ENCODE results near the gene METTL13.
A peak's percentile ranks its signal among the peaks of the same experiment; 100 is the strongest.
"Not testable (repeated sequence)": the region's sequence is repeated elsewhere in the genome, so short reads cannot be mapped to it uniquely, and the experiment has no call there.

METTL13 gene

DNA sequence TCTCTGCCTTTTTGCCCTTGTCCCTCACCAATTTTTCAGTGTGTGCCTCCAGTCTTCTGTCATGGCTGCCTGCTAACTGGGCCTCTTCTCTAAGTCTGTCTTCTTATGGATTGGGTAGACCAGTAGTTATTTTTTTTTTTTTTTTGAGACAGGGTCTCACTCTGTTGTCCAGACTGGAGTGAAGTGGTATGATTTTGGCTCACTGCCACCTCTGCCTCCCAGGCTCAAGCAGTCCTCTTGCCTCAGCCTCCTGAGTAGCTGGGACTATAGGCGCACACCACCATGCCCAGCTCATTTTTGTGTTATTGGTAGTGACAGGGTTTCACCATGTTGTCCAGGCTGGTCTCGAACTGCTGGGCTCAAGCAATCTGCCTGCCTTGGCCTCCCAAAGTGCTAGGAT lies 18.2 kb downstream of the METTL13 start:
- H3K27ac ChIP-seq (ENCODE audit: low read depth, low read length): not testable (repeated sequence)
- Histone ChIP-seq H3K4me1 (ENCODE audit: control insufficient read depth in 5 of 5, insufficient read depth in 5 of 5, low read length in 5 of 5) (peaks cover 5 to 46% (median 34%) of the 10 kb centered on the region in 5 donors), H3K36me3 (ENCODE audit: control insufficient read depth in 5 of 5, insufficient read depth in 5 of 5, low read length in 5 of 5) (peaks cover 7 to 36% (median 31%) of the 10 kb centered on the region in 5 donors)

GRCh38 chr1:171800342-171800741 lies 18.9 kb downstream of the METTL13 start:
- no peak overlapping the region for H3K27ac ChIP-seq (ENCODE audit: low read depth, low read length)

More for the DNA sequence above, 18.2 kb downstream of the METTL13 start:
- H3K4me3 ChIP-seq (ENCODE audit: low read depth in 1 of 5, low read length in 5 of 5); H3K9me3 ChIP-seq (ENCODE audit: control insufficient read depth in 5 of 5, low read length in 5 of 5); H3K27me3 ChIP-seq (ENCODE audit: control insufficient read depth in 5 of 5, insufficient read depth in 4 of 5, low read length in 5 of 5); H3K9ac ChIP-seq (ENCODE audit: low read length in 5 of 5): not testable (repeated sequence)

GRCh38 chr1:171800851-171801250 lies 19.4 kb downstream of the METTL13 start:
- Histone ChIP-seq H3K9ac (ENCODE audit: low read length in 5 of 5) (no peak overlapping the region), H3K27ac (ENCODE audit: low read depth, low read length) (no peak overlapping the region), H3K4me1 (ENCODE audit: control insufficient read depth in 5 of 5, insufficient read depth in 5 of 5, low read length in 5 of 5) (peaks cover 5 to 57% (median 35%) of the 10 kb centered on the region in 5 donors), H3K4me3 (ENCODE audit: low read depth in 1 of 5, low read length in 5 of 5) (no peak overlapping the region), H3K9me3 (ENCODE audit: control insufficient read depth in 5 of 5, low read length in 5 of 5) (no peaks in the 10 kb centered on the region), H3K36me3 (ENCODE audit: control insufficient read depth in 5 of 5, insufficient read depth in 5 of 5, low read length in 5 of 5) (peaks cover 0 to 25% (median 19%) of the 10 kb centered on the region in 5 donors), H3K27me3 (ENCODE audit: control insufficient read depth in 5 of 5, insufficient read depth in 4 of 5, low read length in 5 of 5) (no peaks in the 10 kb centered on the region)

More at GRCh38 chr1:171800342-171800741, 18.9 kb downstream of the METTL13 start:
- H3K4me3 ChIP-seq (ENCODE audit: low read depth in 1 of 5, low read length in 5 of 5): no peak overlapping the region
- H3K4me1 ChIP-seq (ENCODE audit: control insufficient read depth in 5 of 5, insufficient read depth in 5 of 5, low read length in 5 of 5): peaks cover 5 to 52% (median 35%) of the 10 kb centered on the region in 5 donors
- no peak overlapping the region for H3K9ac ChIP-seq (ENCODE audit: low read length in 5 of 5)
- peaks cover 3 to 29% (median 24%) of the 10 kb centered on the region in 5 donors for H3K36me3 ChIP-seq (ENCODE audit: control insufficient read depth in 5 of 5, insufficient read depth in 5 of 5, low read length in 5 of 5)
- no peaks in the 10 kb centered on the region for H3K9me3 ChIP-seq (ENCODE audit: control insufficient read depth in 5 of 5, low read length in 5 of 5)
- H3K27me3 ChIP-seq (ENCODE audit: control insufficient read depth in 5 of 5, insufficient read depth in 4 of 5, low read length in 5 of 5): no peaks in the 10 kb centered on the region

GRCh38 chr1:171801487-171801891 lies 20.0 kb downstream of the METTL13 start:
- Histone ChIP-seq H3K27ac (ENCODE audit: low read depth, low read length) (no peak overlapping the region), H3K9me3 (ENCODE audit: control insufficient read depth in 5 of 5, low read length in 5 of 5) (no peaks in the 10 kb centered on the region), H3K4me3 (ENCODE audit: low read depth in 1 of 5, low read length in 5 of 5) (no peak overlapping the region), H3K27me3 (ENCODE audit: control insufficient read depth in 5 of 5, insufficient read depth in 4 of 5, low read length in 5 of 5) (no peaks in the 10 kb centered on the region), H3K9ac (ENCODE audit: low read length in 5 of 5) (no peak overlapping the region), H3K36me3 (ENCODE audit: control insufficient read depth in 5 of 5, insufficient read depth in 5 of 5, low read length in 5 of 5) (peaks cover 0 to 20% (median 13%) of the 10 kb centered on the region in 5 donors), H3K4me1 (ENCODE audit: control insufficient read depth in 5 of 5, insufficient read depth in 5 of 5, low read length in 5 of 5) (peaks cover 5 to 61% (median 35%) of the 10 kb centered on the region in 5 donors)

- no peak overlapping the region for H3K27ac ChIP-seq (ENCODE audit: low read depth, low read length)
- H3K27me3 ChIP-seq (ENCODE audit: control insufficient read depth in 5 of 5, insufficient read depth in 4 of 5, low read length in 5 of 5): no peaks in the 10 kb centered on the region
- H3K4me3 ChIP-seq (ENCODE audit: low read depth in 1 of 5, low read length in 5 of 5): no peak overlapping the region
- H3K36me3 ChIP-seq (ENCODE audit: control insufficient read depth in 5 of 5, insufficient read depth in 5 of 5, low read length in 5 of 5): peaks cover 0 to 12% (median 6%) of the 10 kb centered on the region in 5 donors
- peaks cover 5 to 61% (median 35%) of the 10 kb centered on the region in 5 donors for H3K4me1 ChIP-seq (ENCODE audit: control insufficient read depth in 5 of 5, insufficient read depth in 5 of 5, low read length in 5 of 5)
- no peaks in the 10 kb centered on the region for H3K9me3 ChIP-seq (ENCODE audit: control insufficient read depth in 5 of 5, low read length in 5 of 5)
- H3K9ac ChIP-seq (ENCODE audit: low read length in 5 of 5): no peak overlapping the region
Measured at GRCh38 chr1:171802207-171802606, 20.7 kb downstream of the METTL13 start.

DNA sequence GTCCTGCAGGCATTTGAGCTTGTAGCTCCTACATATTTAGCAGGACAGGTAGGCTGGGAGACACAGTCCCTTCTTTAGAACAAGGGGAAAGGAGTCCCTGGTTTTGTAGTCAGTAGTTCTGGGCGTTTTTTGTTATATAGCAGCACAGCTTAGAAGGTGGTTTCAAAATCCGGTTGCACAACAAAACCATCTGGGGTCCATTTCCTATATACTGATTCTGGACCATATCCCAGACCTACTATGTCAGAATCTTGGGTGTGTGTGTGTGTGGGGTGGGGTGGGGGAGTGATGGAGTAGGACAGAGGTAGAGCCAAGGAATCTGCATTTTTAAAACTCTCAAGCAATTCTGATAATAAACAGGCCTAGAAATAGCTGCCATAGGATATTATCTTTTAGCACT lies 21.6 kb downstream of the METTL13 start:
- peaks cover 5 to 61% (median 35%) of the 10 kb centered on the region in 5 donors for H3K4me1 ChIP-seq (ENCODE audit: control insufficient read depth in 5 of 5, insufficient read depth in 5 of 5, low read length in 5 of 5)
- no peak overlapping the region for H3K4me3 ChIP-seq (ENCODE audit: low read depth in 1 of 5, low read length in 5 of 5)
- peaks cover 0 to 4% (median 2%) of the 10 kb centered on the region in 5 donors for H3K36me3 ChIP-seq (ENCODE audit: control insufficient read depth in 5 of 5, insufficient read depth in 5 of 5, low read length in 5 of 5)
- H3K9me3 ChIP-seq (ENCODE audit: control insufficient read depth in 5 of 5, low read length in 5 of 5): no peaks in the 10 kb centered on the region
- no peaks in the 10 kb centered on the region for H3K27me3 ChIP-seq (ENCODE audit: control insufficient read depth in 5 of 5, insufficient read depth in 4 of 5, low read length in 5 of 5)
- H3K27ac ChIP-seq (ENCODE audit: low read depth, low read length): no peak overlapping the region
- H3K9ac ChIP-seq (ENCODE audit: low read length in 5 of 5): no peak overlapping the region

- H3K36me3 ChIP-seq (ENCODE audit: control insufficient read depth in 5 of 5, insufficient read depth in 5 of 5, low read length in 5 of 5): no peaks in the 10 kb centered on the region
- H3K9me3 ChIP-seq (ENCODE audit: control insufficient read depth in 5 of 5, low read length in 5 of 5): no peaks in the 10 kb centered on the region
- no peak overlapping the region for H3K4me3 ChIP-seq (ENCODE audit: low read depth in 1 of 5, low read length in 5 of 5)
- no peaks in the 10 kb centered on the region for H3K27me3 ChIP-seq (ENCODE audit: control insufficient read depth in 5 of 5, insufficient read depth in 4 of 5, low read length in 5 of 5)
- peaks cover 3 to 61% (median 31%) of the 10 kb centered on the region in 5 donors for H3K4me1 ChIP-seq (ENCODE audit: control insufficient read depth in 5 of 5, insufficient read depth in 5 of 5, low read length in 5 of 5)
- H3K27ac ChIP-seq (ENCODE audit: low read depth, low read length): no peak overlapping the region
- no peak overlapping the region for H3K9ac ChIP-seq (ENCODE audit: low read length in 5 of 5)
Measured at GRCh38 chr1:171803461-171804022, 22.1 kb downstream of the METTL13 start.

DNA sequence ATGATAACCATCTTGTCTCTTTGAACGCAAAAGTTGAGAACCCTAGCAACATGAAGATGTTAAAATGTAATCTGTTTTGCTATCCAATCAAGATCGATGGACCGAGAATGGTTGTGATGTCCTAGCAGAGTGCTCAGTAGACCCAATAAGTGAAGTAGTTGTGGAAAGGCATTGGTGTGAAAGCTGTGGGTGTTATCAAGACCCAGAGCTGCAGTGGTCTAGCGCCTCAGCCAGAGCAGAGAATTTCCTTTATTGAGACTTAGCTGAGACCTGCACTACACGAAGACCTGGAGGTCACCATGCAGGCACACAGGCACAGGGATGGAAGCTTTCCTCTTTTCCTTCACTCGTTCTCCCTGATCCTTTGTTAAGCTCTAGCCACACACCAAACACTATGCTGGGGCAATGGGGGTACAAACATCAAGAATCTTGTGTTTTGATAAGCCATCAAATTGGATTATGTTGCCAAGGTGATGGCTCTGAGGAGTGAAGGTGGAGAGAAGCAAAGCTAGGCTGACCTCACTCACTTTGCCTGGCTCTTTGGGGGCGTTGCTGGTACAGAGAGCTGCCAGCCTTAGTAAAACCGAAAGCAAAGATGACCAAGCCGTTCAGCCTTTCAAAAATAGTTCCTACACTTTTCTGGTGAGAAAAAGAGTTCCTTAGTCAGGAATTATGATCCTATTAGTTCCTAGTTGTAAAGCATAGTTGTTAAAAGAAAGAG lies 24.1 kb downstream of the METTL13 start:
- no peak overlapping the region for H3K27ac ChIP-seq (ENCODE audit: low read depth, low read length)
- no peaks in the 10 kb centered on the region for H3K27me3 ChIP-seq (ENCODE audit: control insufficient read depth in 5 of 5, insufficient read depth in 4 of 5, low read length in 5 of 5)
- no peaks in the 10 kb centered on the region for H3K9me3 ChIP-seq (ENCODE audit: control insufficient read depth in 5 of 5, low read length in 5 of 5)
- peak overlapping the region in 2 of 5 donors; percentile 2 to 31 for H3K9ac ChIP-seq (ENCODE audit: low read length in 5 of 5)
- no peaks in the 10 kb centered on the region for H3K36me3 ChIP-seq (ENCODE audit: control insufficient read depth in 5 of 5, insufficient read depth in 5 of 5, low read length in 5 of 5)
- peaks cover 0 to 53% (median 20%) of the 10 kb centered on the region in 5 donors for H3K4me1 ChIP-seq (ENCODE audit: control insufficient read depth in 5 of 5, insufficient read depth in 5 of 5, low read length in 5 of 5)
- peak overlapping the region in 3 of 5 donors; percentile 3 to 34 (median 31) for H3K4me3 ChIP-seq (ENCODE audit: low read depth in 1 of 5, low read length in 5 of 5)

DNA sequence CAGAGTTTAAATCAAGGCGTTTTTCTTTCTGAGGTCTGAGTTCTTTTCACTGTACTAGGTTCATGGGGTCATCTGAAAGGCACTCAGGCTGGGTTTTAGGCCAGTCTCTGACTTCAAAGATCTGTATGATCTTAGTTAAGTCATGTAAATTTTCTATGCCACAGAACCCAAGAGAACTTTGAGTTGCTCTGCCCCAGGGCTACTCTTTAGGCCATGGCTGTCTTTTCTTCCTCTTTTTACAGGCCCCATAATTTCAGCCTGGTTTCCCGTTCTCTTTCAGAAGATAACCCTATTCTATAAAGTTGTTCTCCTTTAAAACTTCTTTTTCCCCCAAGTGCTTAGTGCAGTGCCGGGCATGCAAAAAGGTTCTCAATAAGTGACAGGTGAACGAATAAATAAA lies 26.1 kb downstream of the METTL13 start:
- H3K27me3 ChIP-seq (ENCODE audit: control insufficient read depth in 5 of 5, insufficient read depth in 4 of 5, low read length in 5 of 5): no peaks in the 10 kb centered on the region

GRCh38 chr1:171809834-171810233 lies 28.4 kb downstream of the METTL13 start:
- no peak overlapping the region for H3K4me3 ChIP-seq (ENCODE audit: low read depth in 1 of 5, low read length in 5 of 5)
- no peak overlapping the region for H3K9ac ChIP-seq (ENCODE audit: low read length in 5 of 5)
- H3K36me3 ChIP-seq (ENCODE audit: control insufficient read depth in 5 of 5, insufficient read depth in 5 of 5, low read length in 5 of 5): no peaks in the 10 kb centered on the region
- H3K27ac ChIP-seq (ENCODE audit: low read depth, low read length): no peak overlapping the region
- peaks cover 0 to 14% (median 5%) of the 10 kb centered on the region in 5 donors for H3K4me1 ChIP-seq (ENCODE audit: control insufficient read depth in 5 of 5, insufficient read depth in 5 of 5, low read length in 5 of 5)
- no peaks in the 10 kb centered on the region for H3K9me3 ChIP-seq (ENCODE audit: control insufficient read depth in 5 of 5, low read length in 5 of 5)
- H3K27me3 ChIP-seq (ENCODE audit: control insufficient read depth in 5 of 5, insufficient read depth in 4 of 5, low read length in 5 of 5): no peaks in the 10 kb centered on the region

More for the DNA sequence above, 26.1 kb downstream of the METTL13 start:
- H3K4me3 ChIP-seq (ENCODE audit: low read depth in 1 of 5, low read length in 5 of 5): no peak overlapping the region
- H3K9me3 ChIP-seq (ENCODE audit: control insufficient read depth in 5 of 5, low read length in 5 of 5): no peaks in the 10 kb centered on the region
- H3K4me1 ChIP-seq (ENCODE audit: control insufficient read depth in 5 of 5, insufficient read depth in 5 of 5, low read length in 5 of 5): peaks cover 0 to 34% (median 11%) of the 10 kb centered on the region in 5 donors
- H3K36me3 ChIP-seq (ENCODE audit: control insufficient read depth in 5 of 5, insufficient read depth in 5 of 5, low read length in 5 of 5): no peaks in the 10 kb centered on the region
- no peak overlapping the region for H3K9ac ChIP-seq (ENCODE audit: low read length in 5 of 5)
- H3K27ac ChIP-seq (ENCODE audit: low read depth, low read length): no peak overlapping the region
